ENCODE data around the gene RAD51B.

The RAD51B gene

GRCh38 chr14:68753690-68754089 is 934.1 kb downstream of the RAD51B start:
- Histone ChIP-seq H3K9me3 (ENCODE audit: control insufficient read depth in 5 of 5, low read length in 5 of 5) (no peaks in the 10 kb centered on the region), H3K36me3 (ENCODE audit: control insufficient read depth in 5 of 5, insufficient read depth in 5 of 5, low read length in 5 of 5) (no peaks in the 10 kb centered on the region), H3K4me1 (ENCODE audit: control insufficient read depth in 5 of 5, insufficient read depth in 5 of 5, low read length in 5 of 5) (peaks cover 0 to 50% (median 40%) of the 10 kb centered on the region in 5 donors), H3K27me3 (ENCODE audit: control insufficient read depth in 5 of 5, insufficient read depth in 4 of 5, low read length in 5 of 5) (no peaks in the 10 kb centered on the region), H3K4me3 (ENCODE audit: low read depth in 1 of 5, low read length in 5 of 5) (no peak overlapping the region), H3K9ac (ENCODE audit: low read length in 5 of 5) (no peak overlapping the region), H3K27ac (ENCODE audit: low read depth, low read length) (no peak overlapping the region)

GRCh38 chr14:68755016-68755353 is 935.4 kb downstream of the RAD51B start:
- H3K4me1 ChIP-seq (ENCODE audit: control insufficient read depth in 5 of 5, insufficient read depth in 5 of 5, low read length in 5 of 5): peaks cover 0 to 50% (median 40%) of the 10 kb centered on the region in 5 donors
- H3K9ac ChIP-seq (ENCODE audit: low read length in 5 of 5): no peak overlapping the region
- no peak overlapping the region for H3K27ac ChIP-seq (ENCODE audit: low read depth, low read length)
- H3K27me3 ChIP-seq (ENCODE audit: control insufficient read depth in 5 of 5, insufficient read depth in 4 of 5, low read length in 5 of 5): no peaks in the 10 kb centered on the region
- no peaks in the 10 kb centered on the region for H3K36me3 ChIP-seq (ENCODE audit: control insufficient read depth in 5 of 5, insufficient read depth in 5 of 5, low read length in 5 of 5)
- no peak overlapping the region for H3K4me3 ChIP-seq (ENCODE audit: low read depth in 1 of 5, low read length in 5 of 5)
- H3K9me3 ChIP-seq (ENCODE audit: control insufficient read depth in 5 of 5, low read length in 5 of 5): no peaks in the 10 kb centered on the region

GRCh38 chr14:68756000-68756481 is 936.5 kb downstream of the RAD51B start:
- Histone ChIP-seq H3K4me3 (ENCODE audit: low read depth in 1 of 5, low read length in 5 of 5) (no peak overlapping the region), H3K9me3 (ENCODE audit: control insufficient read depth in 5 of 5, low read length in 5 of 5) (no peaks in the 10 kb centered on the region), H3K9ac (ENCODE audit: low read length in 5 of 5) (no peak overlapping the region), H3K36me3 (ENCODE audit: control insufficient read depth in 5 of 5, insufficient read depth in 5 of 5, low read length in 5 of 5) (no peaks in the 10 kb centered on the region), H3K27ac (ENCODE audit: low read depth, low read length) (no peak overlapping the region), H3K4me1 (ENCODE audit: control insufficient read depth in 5 of 5, insufficient read depth in 5 of 5, low read length in 5 of 5) (peaks cover 0 to 50% (median 40%) of the 10 kb centered on the region in 5 donors), H3K27me3 (ENCODE audit: control insufficient read depth in 5 of 5, insufficient read depth in 4 of 5, low read length in 5 of 5) (no peaks in the 10 kb centered on the region)

- peaks cover 0 to 50% (median 40%) of the 10 kb centered on the region in 5 donors for H3K4me1 ChIP-seq (ENCODE audit: control insufficient read depth in 5 of 5, insufficient read depth in 5 of 5, low read length in 5 of 5)
Measured at GRCh38 chr14:68756734-68757133, 937.2 kb downstream of the RAD51B start.

DNA sequence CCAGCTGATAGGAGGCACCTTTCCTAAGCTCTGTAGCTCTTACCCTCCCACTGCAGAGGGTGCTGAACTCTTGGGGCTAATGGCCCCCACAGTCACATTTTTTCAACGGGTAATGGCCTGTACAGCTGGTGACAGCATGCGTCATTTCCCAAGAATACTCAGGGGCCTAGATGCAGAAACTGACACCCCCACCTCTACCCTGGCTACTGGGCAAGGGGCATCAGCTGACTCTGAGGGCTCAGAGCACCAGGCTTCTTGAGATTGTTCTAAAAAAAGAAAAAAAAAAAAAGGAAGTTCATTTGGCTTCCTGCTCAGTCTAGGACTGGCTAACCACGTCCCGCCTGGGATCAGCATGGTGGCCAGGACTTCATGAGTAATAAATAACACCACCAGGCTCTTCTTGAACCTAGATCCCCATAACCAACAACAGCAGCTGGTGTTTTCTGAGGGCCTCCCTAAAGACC is 938.1 kb downstream of the RAD51B start:
- Histone ChIP-seq H3K9ac (ENCODE audit: low read length in 5 of 5) (no peak overlapping the region), H3K27me3 (ENCODE audit: control insufficient read depth in 5 of 5, insufficient read depth in 4 of 5, low read length in 5 of 5) (no peaks in the 10 kb centered on the region), H3K27ac (ENCODE audit: low read depth, low read length) (no peak overlapping the region), H3K36me3 (ENCODE audit: control insufficient read depth in 5 of 5, insufficient read depth in 5 of 5, low read length in 5 of 5) (no peaks in the 10 kb centered on the region), H3K4me3 (ENCODE audit: low read depth in 1 of 5, low read length in 5 of 5) (no peak overlapping the region), H3K4me1 (ENCODE audit: control insufficient read depth in 5 of 5, insufficient read depth in 5 of 5, low read length in 5 of 5) (peaks cover 1 to 53% (median 38%) of the 10 kb centered on the region in 5 donors), H3K9me3 (ENCODE audit: control insufficient read depth in 5 of 5, low read length in 5 of 5) (no peaks in the 10 kb centered on the region)

More at GRCh38 chr14:68756734-68757133, 937.2 kb downstream of the RAD51B start:
- H3K27ac ChIP-seq (ENCODE audit: low read depth, low read length): no peak overlapping the region
- no peaks in the 10 kb centered on the region for H3K36me3 ChIP-seq (ENCODE audit: control insufficient read depth in 5 of 5, insufficient read depth in 5 of 5, low read length in 5 of 5)
- no peaks in the 10 kb centered on the region for H3K9me3 ChIP-seq (ENCODE audit: control insufficient read depth in 5 of 5, low read length in 5 of 5)
- H3K9ac ChIP-seq (ENCODE audit: low read length in 5 of 5): no peak overlapping the region
- no peak overlapping the region for H3K4me3 ChIP-seq (ENCODE audit: low read depth in 1 of 5, low read length in 5 of 5)
- no peaks in the 10 kb centered on the region for H3K27me3 ChIP-seq (ENCODE audit: control insufficient read depth in 5 of 5, insufficient read depth in 4 of 5, low read length in 5 of 5)

GRCh38 chr14:68758301-68758700 is 938.7 kb downstream of the RAD51B start:
- Histone ChIP-seq H3K27ac (ENCODE audit: low read depth, low read length) (no peak overlapping the region), H3K9ac (ENCODE audit: low read length in 5 of 5) (no peak overlapping the region), H3K27me3 (ENCODE audit: control insufficient read depth in 5 of 5, insufficient read depth in 4 of 5, low read length in 5 of 5) (no peaks in the 10 kb centered on the region), H3K4me3 (ENCODE audit: low read depth in 1 of 5, low read length in 5 of 5) (no peak overlapping the region), H3K9me3 (ENCODE audit: control insufficient read depth in 5 of 5, low read length in 5 of 5) (no peaks in the 10 kb centered on the region), H3K4me1 (ENCODE audit: control insufficient read depth in 5 of 5, insufficient read depth in 5 of 5, low read length in 5 of 5) (peaks cover 2 to 53% (median 38%) of the 10 kb centered on the region in 5 donors), H3K36me3 (ENCODE audit: control insufficient read depth in 5 of 5, insufficient read depth in 5 of 5, low read length in 5 of 5) (no peaks in the 10 kb centered on the region)

DNA sequence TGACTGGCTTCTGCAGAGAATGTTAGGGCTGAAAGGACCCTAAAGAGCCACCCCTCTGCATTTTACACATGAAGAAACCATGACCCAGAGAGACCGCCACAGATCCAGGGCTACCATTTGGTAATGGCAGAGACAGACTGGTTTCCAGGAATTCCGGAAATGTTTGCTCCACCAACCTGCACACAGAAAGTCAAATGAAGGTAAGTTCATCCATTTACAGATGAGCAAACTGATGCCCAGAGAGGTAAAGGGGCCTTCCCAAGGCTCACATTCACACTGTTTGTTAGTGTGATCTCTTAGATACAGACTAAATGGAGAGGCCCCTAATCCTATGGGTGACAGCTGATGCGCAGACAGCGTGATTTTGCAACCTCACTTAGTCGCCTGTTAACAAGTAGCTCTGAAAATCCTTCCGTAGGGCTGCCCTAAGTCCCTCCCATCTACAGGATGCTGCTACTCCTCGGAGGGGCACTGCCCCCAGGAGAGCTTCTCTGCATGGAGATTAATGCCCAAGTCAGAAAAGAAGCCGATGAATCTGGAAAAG is 939.5 kb downstream of the RAD51B start:
- Histone ChIP-seq H3K9me3 (ENCODE audit: control insufficient read depth in 5 of 5, low read length in 5 of 5) (no peaks in the 10 kb centered on the region), H3K27ac (ENCODE audit: low read depth, low read length) (no peak overlapping the region), H3K27me3 (ENCODE audit: control insufficient read depth in 5 of 5, insufficient read depth in 4 of 5, low read length in 5 of 5) (no peaks in the 10 kb centered on the region), H3K4me1 (ENCODE audit: control insufficient read depth in 5 of 5, insufficient read depth in 5 of 5, low read length in 5 of 5) (peaks cover 3 to 52% (median 30%) of the 10 kb centered on the region in 5 donors), H3K4me3 (ENCODE audit: low read depth in 1 of 5, low read length in 5 of 5) (no peak overlapping the region), H3K36me3 (ENCODE audit: control insufficient read depth in 5 of 5, insufficient read depth in 5 of 5, low read length in 5 of 5) (no peaks in the 10 kb centered on the region), H3K9ac (ENCODE audit: low read length in 5 of 5) (no peak overlapping the region)

DNA sequence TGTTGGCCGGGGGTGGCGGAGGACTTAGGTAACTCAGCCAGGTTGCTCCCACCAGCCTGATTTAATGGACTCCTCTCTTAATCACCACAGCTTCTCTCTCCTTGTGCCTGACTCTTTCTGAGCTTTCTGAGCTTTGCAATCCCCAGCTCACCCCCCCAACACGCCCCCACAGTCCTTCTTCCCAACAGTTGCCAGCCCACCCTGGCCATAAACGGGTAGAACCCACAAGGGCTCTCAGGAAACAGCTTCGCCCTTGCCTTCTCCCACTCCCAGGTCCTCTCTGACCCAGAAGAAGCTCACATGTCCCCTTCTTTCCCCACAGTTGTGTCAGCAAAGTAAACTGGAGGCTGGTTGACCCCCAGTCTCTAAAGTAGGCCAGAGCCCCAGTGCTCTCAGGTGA is 940.4 kb downstream of the RAD51B start:
- peaks cover 3 to 49% (median 28%) of the 10 kb centered on the region in 5 donors for H3K4me1 ChIP-seq (ENCODE audit: control insufficient read depth in 5 of 5, insufficient read depth in 5 of 5, low read length in 5 of 5)
- no peak overlapping the region for H3K4me3 ChIP-seq (ENCODE audit: low read depth in 1 of 5, low read length in 5 of 5)
- H3K27ac ChIP-seq (ENCODE audit: low read depth, low read length): no peak overlapping the region
- no peaks in the 10 kb centered on the region for H3K9me3 ChIP-seq (ENCODE audit: control insufficient read depth in 5 of 5, low read length in 5 of 5)
- H3K9ac ChIP-seq (ENCODE audit: low read length in 5 of 5): no peak overlapping the region
- no peaks in the 10 kb centered on the region for H3K27me3 ChIP-seq (ENCODE audit: control insufficient read depth in 5 of 5, insufficient read depth in 4 of 5, low read length in 5 of 5)
- no peaks in the 10 kb centered on the region for H3K36me3 ChIP-seq (ENCODE audit: control insufficient read depth in 5 of 5, insufficient read depth in 5 of 5, low read length in 5 of 5)

GRCh38 chr14:68760761-68761160 is 941.2 kb downstream of the RAD51B start:
- H3K27me3 ChIP-seq (ENCODE audit: control insufficient read depth in 5 of 5, insufficient read depth in 4 of 5, low read length in 5 of 5): no peaks in the 10 kb centered on the region
- H3K36me3 ChIP-seq (ENCODE audit: control insufficient read depth in 5 of 5, insufficient read depth in 5 of 5, low read length in 5 of 5): no peaks in the 10 kb centered on the region
- H3K27ac ChIP-seq (ENCODE audit: low read depth, low read length): no peak overlapping the region
- no peaks in the 10 kb centered on the region for H3K9me3 ChIP-seq (ENCODE audit: control insufficient read depth in 5 of 5, low read length in 5 of 5)
- no peak overlapping the region for H3K9ac ChIP-seq (ENCODE audit: low read length in 5 of 5)
- H3K4me3 ChIP-seq (ENCODE audit: low read depth in 1 of 5, low read length in 5 of 5): no peak overlapping the region
- H3K4me1 ChIP-seq (ENCODE audit: control insufficient read depth in 5 of 5, insufficient read depth in 5 of 5, low read length in 5 of 5): peaks cover 3 to 48% (median 28%) of the 10 kb centered on the region in 5 donors

GRCh38 chr14:68761391-68761790 is 941.8 kb downstream of the RAD51B start:
- Histone ChIP-seq H3K27ac (ENCODE audit: low read depth, low read length) (no peak overlapping the region), H3K9me3 (ENCODE audit: control insufficient read depth in 5 of 5, low read length in 5 of 5) (no peaks in the 10 kb centered on the region), H3K4me1 (ENCODE audit: control insufficient read depth in 5 of 5, insufficient read depth in 5 of 5, low read length in 5 of 5) (peaks cover 3 to 43% (median 28%) of the 10 kb centered on the region in 5 donors), H3K36me3 (ENCODE audit: control insufficient read depth in 5 of 5, insufficient read depth in 5 of 5, low read length in 5 of 5) (no peaks in the 10 kb centered on the region), H3K27me3 (ENCODE audit: control insufficient read depth in 5 of 5, insufficient read depth in 4 of 5, low read length in 5 of 5) (no peaks in the 10 kb centered on the region), H3K9ac (ENCODE audit: low read length in 5 of 5) (no peak overlapping the region), H3K4me3 (ENCODE audit: low read depth in 1 of 5, low read length in 5 of 5) (no peak overlapping the region)
